Sigmoid colon (tissue), 7 donors: ENCODE data around the gene FASN. TPM values are rescaled to one million over a fixed set of nuclear protein-coding genes. Genes with fewer than 3 reads are reported as not detected.

Experiments
- DNase-seq: peaks from one replicate; pipeline ENCODE4 v3.0.0-alpha.2; 2019
- H3K27ac ChIP-seq, 4 donors: fragments of 200-600 bp; sonication (generic); one replicate each; pipeline ENCODE4 v1.5.1; 2016 to 2019; ENCODE audit warnings: mild to moderate bottlenecking in 1 of 4
- H3K27me3 ChIP-seq, 3 donors: fragments of 200-600 bp; sonication (generic); one replicate each; pipeline ENCODE4 v1.5.1; 2019; ENCODE audit warnings: mild to moderate bottlenecking in 1 of 3
- H3K36me3 ChIP-seq, 4 donors: fragments of 200-600 bp; sonication (generic); one replicate each; pipeline ENCODE4 v1.5.1; 2016 to 2019
- H3K4me1 ChIP-seq, 4 donors: fragments of 200-600 bp; sonication (generic); one replicate each; pipeline ENCODE4 v1.5.1; 2017 to 2019
- H3K4me3 ChIP-seq, 4 donors: fragments of 200-600 bp; sonication (generic); one replicate each; pipeline ENCODE4 v1.5.1; 2017 to 2019; ENCODE audit warnings: mild to moderate bottlenecking in 2 of 4, moderate library complexity in 1 of 4
- H3K9me3 ChIP-seq, 4 donors: fragments of 200-600 bp in 3 of 4; sonication (generic) in 3 of 4; one replicate each; pipeline versions ENCODE4 v1.5.1 to v1.6.1; 2013 to 2019
- EP300 ChIP-seq, 4 donors: sonication (generic); formaldehyde crosslinking; IDR thresholded peaks; one replicate each; pipeline ENCODE4 v1.6.1; 2017; ENCODE audit warnings: antibody characterized with exemption in 4 of 4
- POLR2A ChIP-seq, 2 donors: fragments of 450-650 bp; IDR thresholded peaks; one replicate each; pipeline ENCODE4 v1.6.1; 2016; ENCODE audit warnings: antibody characterized with exemption in 2 of 2, mild to moderate bottlenecking in 2 of 2, moderate library complexity in 2 of 2
- POLR2AphosphoS5 ChIP-seq, 4 donors: sonication (generic); formaldehyde crosslinking; IDR thresholded peaks; one replicate each; pipeline ENCODE4 v1.6.1; 2017; ENCODE audit warnings: antibody characterized with exemption in 4 of 4
- WGBS, 2 donors: extraction: QIAGEN DNeasy Blood & Tissue Kit; methylation state at CpG; one replicate each; pipeline ENCODE4 v1.1.7; 2013; 5-methylcytosine and 5-hydroxymethylcytosine counted together
- intact Hi-C: fragments of 100-400 bp; cut with DNase I; formaldehyde crosslinking; loops from one replicate; pipeline ENCODE4 v1.15.1; 2023
- polyA plus RNA-seq, 3 donors: library from polyadenylated mRNA; stranded (reverse); fragments of 200-250 nt; gene quantifications; one replicate each; pipeline ENCODE4 v1.2.3, GENCODE V29; 2013
- total RNA-seq, 4 donors: library from RNA; depleted of rRNA; stranded (reverse); fragments of >200 nt; gene quantifications; one replicate each; pipeline ENCODE4 v1.1.0, GENCODE V29; 2016
- TF ChIP-seq, protein P1 (sequence below), 4 experiments: fragments of 450-650 bp in 3 of 4; fragments of 200-600 bp in 1 of 4; IDR thresholded peaks; one replicate each; pipeline ENCODE4 v1.5.1; 2016 to 2019; ENCODE audit warnings: antibody characterized with exemption in 4 of 4, mild to moderate bottlenecking in 3 of 4, moderate library complexity in 2 of 4
- donor health status: healthy with polysubstance abuse.
- donor health status: Bipolar disorder and iron deficiency.
- donor health status: healthy.

The FASN gene
- total and polyA plus RNA-seq, 7 donors, result 12.7 to 152 (median 18.0) TPM

GRCh38 chr17:82058855-82059249 lies 39.2 kb downstream of the FASN start:
- intact Hi-C loops, result no loop called here
- TF ChIP-seq POLR2A (IDR thresholded peaks at IDR 0.05), result no peak
- TF ChIP-seq, protein P1, sequence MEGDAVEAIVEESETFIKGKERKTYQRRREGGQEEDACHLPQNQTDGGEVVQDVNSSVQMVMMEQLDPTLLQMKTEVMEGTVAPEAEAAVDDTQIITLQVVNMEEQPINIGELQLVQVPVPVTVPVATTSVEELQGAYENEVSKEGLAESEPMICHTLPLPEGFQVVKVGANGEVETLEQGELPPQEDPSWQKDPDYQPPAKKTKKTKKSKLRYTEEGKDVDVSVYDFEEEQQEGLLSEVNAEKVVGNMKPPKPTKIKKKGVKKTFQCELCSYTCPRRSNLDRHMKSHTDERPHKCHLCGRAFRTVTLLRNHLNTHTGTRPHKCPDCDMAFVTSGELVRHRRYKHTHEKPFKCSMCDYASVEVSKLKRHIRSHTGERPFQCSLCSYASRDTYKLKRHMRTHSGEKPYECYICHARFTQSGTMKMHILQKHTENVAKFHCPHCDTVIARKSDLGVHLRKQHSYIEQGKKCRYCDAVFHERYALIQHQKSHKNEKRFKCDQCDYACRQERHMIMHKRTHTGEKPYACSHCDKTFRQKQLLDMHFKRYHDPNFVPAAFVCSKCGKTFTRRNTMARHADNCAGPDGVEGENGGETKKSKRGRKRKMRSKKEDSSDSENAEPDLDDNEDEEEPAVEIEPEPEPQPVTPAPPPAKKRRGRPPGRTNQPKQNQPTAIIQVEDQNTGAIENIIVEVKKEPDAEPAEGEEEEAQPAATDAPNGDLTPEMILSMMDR (IDR thresholded peaks at IDR 0.05), result no peak
- no peak for TF ChIP-seq POLR2AphosphoS5 (IDR thresholded peaks at IDR 0.05)
- no peak for TF ChIP-seq EP300 (IDR thresholded peaks at IDR 0.05)
- Histone ChIP-seq H3K27ac (no peak overlapping the region), H3K9me3 (no peaks in the 10 kb centered on the region), H3K36me3 (peaks cover 40 to 100% (median 51%) of the 10 kb centered on the region in 4 donors), H3K4me3 (no peak overlapping the region), H3K27me3 (no peaks in the 10 kb centered on the region), H3K4me1 (peaks cover 0 to 9% (median 3%) of the 10 kb centered on the region in 4 donors)
- no peak for DNase-seq
- WGBS, 2 donors, result 86 to 92% methylated on average over 10 of the region's 10 CpGs

DNA sequence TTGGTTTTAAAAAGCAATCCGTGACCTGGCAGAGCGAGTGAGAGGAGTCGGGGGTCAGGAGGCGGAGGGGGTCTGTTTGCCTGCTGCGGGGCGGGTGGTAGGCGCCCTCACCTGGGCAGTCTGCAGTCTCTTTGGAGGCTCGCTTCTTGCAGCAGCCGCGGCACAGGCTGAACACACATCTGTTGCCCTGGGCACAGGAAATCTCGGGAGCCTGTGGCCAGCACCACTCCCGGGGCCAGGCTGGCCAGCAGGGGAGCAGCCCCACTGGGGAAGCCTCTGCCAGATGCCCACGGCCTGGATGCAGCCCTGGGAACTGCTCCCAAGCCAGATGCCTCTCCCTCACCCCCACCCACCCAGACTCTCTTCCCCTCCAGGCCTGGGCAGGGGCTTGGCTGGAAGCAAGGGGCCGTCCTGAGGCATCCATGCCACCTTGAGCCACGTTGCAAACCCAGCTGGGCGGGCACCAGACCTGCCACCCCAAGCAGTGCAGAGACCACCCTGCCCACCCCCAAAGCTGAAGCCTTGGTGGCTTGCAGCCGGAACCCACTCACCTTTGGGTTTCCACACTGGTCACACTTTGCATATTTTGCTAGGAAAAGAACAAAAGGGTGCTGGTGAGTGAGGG lies 39.7 kb downstream of the FASN start:
- intact Hi-C loops, result no loop called here
- TF ChIP-seq EP300 (IDR thresholded peaks at IDR 0.05), result no peak
- TF ChIP-seq, protein P1 (IDR thresholded peaks at IDR 0.05), result no peak
- no peak for TF ChIP-seq POLR2AphosphoS5 (IDR thresholded peaks at IDR 0.05)
- no peak for TF ChIP-seq POLR2A (IDR thresholded peaks at IDR 0.05)
- H3K36me3 ChIP-seq, result peaks cover 40 to 100% (median 51%) of the 10 kb centered on the region in 4 donors
- no peak for DNase-seq
- no peak overlapping the region for H3K4me3 ChIP-seq
- 80 to 84% methylated on average over 17 of the region's 17 CpGs for WGBS, 2 donors
- peaks cover 0 to 9% (median 5%) of the 10 kb centered on the region in 4 donors for H3K4me1 ChIP-seq
- no peak overlapping the region for H3K27ac ChIP-seq
- H3K9me3 ChIP-seq, result no peaks in the 10 kb centered on the region
- H3K27me3 ChIP-seq, result no peaks in the 10 kb centered on the region

- 82 to 86% methylated on average over 29 of the region's 29 CpGs for whole genome bisulfite sequencing, 2 donors
- DNase-seq, result no peak
- no peak overlapping the region for H3K4me3 ChIP-seq
- TF ChIP-seq EP300 (IDR thresholded peaks at IDR 0.05), result no peak
- TF ChIP-seq POLR2A (IDR thresholded peaks at IDR 0.05), result no peak
- TF ChIP-seq, protein P1 (IDR thresholded peaks at IDR 0.05), result no peak
- TF ChIP-seq POLR2AphosphoS5 (IDR thresholded peaks at IDR 0.05), result no peak
- no peak overlapping the region for H3K27ac ChIP-seq
- peaks cover 36 to 88% (median 44%) of the 10 kb centered on the region in 4 donors for H3K36me3 ChIP-seq
- intact Hi-C loops, result no loop called here
- H3K4me1 ChIP-seq, result peaks cover 0 to 21% (median 17%) of the 10 kb centered on the region in 4 donors
- no peaks in the 10 kb centered on the region for H3K9me3 ChIP-seq
- H3K27me3 ChIP-seq, result no peaks in the 10 kb centered on the region
Measured at GRCh38 chr17:82056729-82057621, 41.1 kb downstream of the FASN start.

DNA sequence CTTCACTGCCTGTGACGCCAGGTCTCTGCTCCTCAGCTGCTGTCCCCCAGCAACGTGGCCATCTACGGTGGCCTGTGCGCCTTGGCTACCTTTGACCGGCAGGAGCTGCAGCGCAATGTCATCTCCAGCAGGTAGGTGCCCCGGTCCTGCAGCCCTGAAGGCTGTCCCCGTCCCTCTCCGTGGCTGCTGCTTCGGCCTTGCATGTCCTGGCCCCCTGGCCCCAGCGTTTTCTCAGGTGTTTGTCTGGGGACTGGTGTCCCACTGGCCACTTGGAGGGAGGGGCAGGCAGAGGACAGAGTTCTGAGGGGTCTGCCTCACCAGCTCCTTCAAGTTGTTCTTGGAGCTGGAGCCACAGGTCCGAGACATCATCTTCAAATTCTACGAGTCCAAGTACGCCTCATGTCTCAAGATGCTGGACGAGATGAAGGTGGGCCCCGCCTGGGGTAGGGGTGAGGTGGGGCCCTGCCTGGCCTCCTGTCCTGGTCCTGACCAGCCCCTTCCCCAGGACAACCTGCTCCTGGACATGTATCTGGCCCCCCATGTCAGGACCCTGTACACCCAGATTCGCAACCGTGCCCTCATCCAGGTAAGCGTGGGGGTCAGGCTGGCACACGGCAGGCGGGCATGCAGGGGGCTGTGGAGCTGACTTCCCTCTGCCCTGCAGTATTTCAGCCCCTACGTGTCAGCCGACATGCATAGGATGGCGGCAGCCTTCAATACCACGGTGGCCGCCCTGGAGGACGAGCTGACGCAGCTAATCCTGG lies 41.9 kb downstream of the FASN start:
- Histone ChIP-seq H3K4me1 (peaks cover 0 to 21% (median 18%) of the 10 kb centered on the region in 4 donors), H3K4me3 (no peak overlapping the region), H3K9me3 (no peaks in the 10 kb centered on the region), H3K27ac (no peak overlapping the region), H3K27me3 (no peaks in the 10 kb centered on the region), H3K36me3 (peaks cover 30 to 80% (median 39%) of the 10 kb centered on the region in 4 donors)
- WGBS, 2 donors, result 90 to 92% methylated on average over 28 of the region's 28 CpGs
- intact Hi-C loops, result no loop called here
- TF ChIP-seq, protein P1 (IDR thresholded peaks at IDR 0.05), result no peak
- TF ChIP-seq POLR2AphosphoS5 (IDR thresholded peaks at IDR 0.05), result no peak
- TF ChIP-seq POLR2A (IDR thresholded peaks at IDR 0.05), result no peak
- no peak for TF ChIP-seq EP300 (IDR thresholded peaks at IDR 0.05)
- no peak for DNase-seq
